GM18505 (cell line): ENCODE data around the gene FNIP2.
"Not testable (repeated sequence)": the region's sequence is repeated elsewhere in the genome, so short reads cannot be mapped to it uniquely, and the experiment has no call there.

Source experiments
- ATAC-seq: cut with Tn5 transposase; IDR thresholded peaks from one replicate; pipeline ENCODE4 v1.9.1; 2021; ENCODE audit not compliant: unreplicated experiment
- POLR2A ChIP-seq: IDR thresholded peaks from 4 replicates; pipeline ENCODE4 v1.6.1; 2011; ENCODE audit warnings: borderline replicate concordance; ENCODE audit not compliant: insufficient read depth, insufficient read length; ENCODE audit errors: extremely low read depth

The FNIP2 gene

GRCh38 chr4:158860856-158861255, 92.0 kb downstream of the FNIP2 start:
- TF ChIP-seq POLR2A, result no peak
- peak; percentile 68 for ATAC-seq

- TF ChIP-seq POLR2A, result no peak
- no peak for ATAC-seq
These were observed 92.5 kb downstream of the FNIP2 start for GRCh38 chr4:158861281-158861680.

- no peak for ATAC-seq
- no peak for TF ChIP-seq POLR2A
These were observed 92.9 kb downstream of the FNIP2 start for GRCh38 chr4:158861766-158862165.

- TF ChIP-seq POLR2A, result no peak
- ATAC-seq, result no peak
These were observed 94.5 kb downstream of the FNIP2 start for GRCh38 chr4:158863296-158863695.

GRCh38 chr4:158865520-158866177, 96.8 kb downstream of the FNIP2 start:
- no peak for ATAC-seq
- TF ChIP-seq POLR2A, result no peak

- TF ChIP-seq POLR2A, result no peak
These were observed 100.2 kb downstream of the FNIP2 start for GRCh38 chr4:158869001-158869400.

GRCh38 chr4:158869761-158870160, 100.9 kb downstream of the FNIP2 start:
- ATAC-seq, result no peak
- TF ChIP-seq POLR2A, result no peak

More at GRCh38 chr4:158869001-158869400, 100.2 kb downstream of the FNIP2 start:
- no peak for ATAC-seq

- ATAC-seq, result no peak
- TF ChIP-seq POLR2A, result no peak
These were observed 101.4 kb downstream of the FNIP2 start for GRCh38 chr4:158870282-158870625.

- no peak for ATAC-seq
- TF ChIP-seq POLR2A, result no peak
These were observed 102.0 kb downstream of the FNIP2 start for GRCh38 chr4:158870626-158871334.

- ATAC-seq, result no peak
- TF ChIP-seq POLR2A, result no peak
These were observed 102.5 kb downstream of the FNIP2 start for GRCh38 chr4:158871335-158871724.

GRCh38 chr4:158873795-158874401, 105.1 kb downstream of the FNIP2 start:
- ATAC-seq, result no peak

GRCh38 chr4:158875026-158875425, 106.2 kb downstream of the FNIP2 start:
- no peak for TF ChIP-seq POLR2A
- ATAC-seq, result no peak

More at GRCh38 chr4:158873795-158874401, 105.1 kb downstream of the FNIP2 start:
- no peak for TF ChIP-seq POLR2A

- no peak for ATAC-seq
- TF ChIP-seq POLR2A, result no peak
These were observed 106.6 kb downstream of the FNIP2 start for GRCh38 chr4:158875455-158875854.

GRCh38 chr4:158877069-158877468, 108.2 kb downstream of the FNIP2 start:
- ATAC-seq, result no peak
- TF ChIP-seq POLR2A, result no peak

GRCh38 chr4:158882142-158882541, 113.3 kb downstream of the FNIP2 start:
- not testable (repeated sequence) for ATAC-seq
